Activated CD8-positive, alpha-beta T cell treated with anti-CD3 and anti-CD28 coated beads for 36 hours (primary cell): ENCODE results near the gene AGR3. TPM values are rescaled to one million over a fixed set of nuclear protein-coding genes. Genes with fewer than 3 reads are reported as not detected.
"Not testable (repeated sequence)": the region's sequence is repeated elsewhere in the genome, so short reads cannot be mapped to it uniquely, and the experiment has no call there.

ENCODE experiments used
- ATAC-seq: fragments of 200-7000 bp; cut with Tn5 transposase; one replicate; pipeline ENCODE4 v1.10.0; 2021; ENCODE audit warnings: mild to moderate bottlenecking, moderate library complexity
- CTCF ChIA-PET: fragments of 350-600 bp; sonication (Branson Sonifier 250); formaldehyde crosslinking; loops from one replicate; lab custom pipeline; 2021; ENCODE audit warnings: antibody characterized with exemption; lab: Charles Lee
- POLR2A ChIA-PET: fragments of 350-600 bp; sonication (Branson Sonifier 250); formaldehyde crosslinking; loops from one replicate; lab custom pipeline; 2021; ENCODE audit warnings: antibody characterized with exemption; lab: Charles Lee
- DNase-seq: peaks from one replicate; pipeline ENCODE4 v3.0.0-alpha.2; 2020
- H3K27ac Mint-ChIP-seq: one replicate; pipeline ENCODE4 v1.8.0; 2021; ENCODE audit warnings: mild to moderate bottlenecking, mixed read lengths
- H3K27me3 Mint-ChIP-seq: one replicate; pipeline ENCODE4 v1.8.0; 2021; ENCODE audit warnings: mixed read lengths
- H3K36me3 Mint-ChIP-seq: one replicate; pipeline ENCODE4 v1.8.0; 2021; ENCODE audit warnings: low read depth, mixed read lengths
- H3K4me1 Mint-ChIP-seq: one replicate; pipeline ENCODE4 v1.8.0; 2021; ENCODE audit warnings: low read depth, mixed read lengths
- H3K4me3 Mint-ChIP-seq: one replicate; pipeline ENCODE4 v1.8.0; 2021; ENCODE audit warnings: mild to moderate bottlenecking, moderate library complexity, mixed read lengths
- H3K9me3 Mint-ChIP-seq: one replicate; pipeline ENCODE4 v1.8.0; 2021; ENCODE audit warnings: mixed read lengths
- CTCF ChIP-seq: fragments of 200-600 bp; IDR thresholded peaks from one replicate; pipeline ENCODE4 v1.8.0; 2022; ENCODE audit warnings: antibody characterized with exemption, mild to moderate bottlenecking
- intact Hi-C: fragments of 100-400 bp; cut with micrococcal nuclease; formaldehyde crosslinking; loops from one replicate; pipeline ENCODE4 v1.10.0; 2022
- total RNA-seq, 2 experiments: library from RNA; stranded (reverse); gene quantifications; one replicate each; pipeline ENCODE4 v1.2.3, GENCODE V29; 2021

The AGR3 gene
- total RNA-seq, 2 experiments from 2014 or later = not detected

- ATAC-seq (no peak), DNase-seq (no peak)
- Mint-ChIP-seq H3K4me1 (no peaks in the 10 kb centered on the region), H3K36me3 (no peaks in the 10 kb centered on the region), H3K4me3 (no peak overlapping the region), H3K9me3 (peaks cover 1% of the 10 kb centered on the region), H3K27me3 (no peaks in the 10 kb centered on the region), H3K27ac (no peak overlapping the region)
- intact Hi-C loops = no loop called here
- TF ChIP-seq CTCF = no peak
- POLR2A ChIA-PET = no interaction called here
- CTCF ChIA-PET = interaction anchor here (1.0 kb wide), 1 partner anchor 44 kb away, joined by 4 read pairs; no protein-coding TSS in a partner anchor
Measured at GRCh38 chr7:16874066-16874465, 7.7 kb downstream of the AGR3 start.

GRCh38 chr7:16867328-16867727, 14.5 kb downstream of the AGR3 start:
- Mint-ChIP-seq H3K4me3 (no peak overlapping the region), H3K27me3 (peaks cover 4% of the 10 kb centered on the region), H3K4me1 (no peaks in the 10 kb centered on the region), H3K9me3 (peaks cover 1% of the 10 kb centered on the region), H3K36me3 (no peaks in the 10 kb centered on the region), H3K27ac (no peak overlapping the region)
- no peak for ATAC-seq
- intact Hi-C loops = no loop called here
- no peak for TF ChIP-seq CTCF
- DNase-seq = no peak
- ChIA-PET POLR2A (no interaction called here), CTCF (no interaction called here)

- H3K9me3 Mint-ChIP-seq, CTCF ChIA-PET, intact Hi-C loops, H3K4me3 Mint-ChIP-seq, DNase-seq, POLR2A ChIA-PET, H3K4me1 Mint-ChIP-seq, ATAC-seq, H3K27ac Mint-ChIP-seq, H3K36me3 Mint-ChIP-seq: not testable (repeated sequence)
- H3K27me3 Mint-ChIP-seq = peaks cover 15% of the 10 kb centered on the region
Measured at GRCh38 chr7:16853189-16853588, 28.6 kb downstream of the AGR3 start.

GRCh38 chr7:16851829-16852228, 30.0 kb downstream of the AGR3 start:
- POLR2A ChIA-PET = no interaction called here
- Mint-ChIP-seq H3K4me3 (no peak overlapping the region), H3K36me3 (no peaks in the 10 kb centered on the region), H3K4me1 (no peaks in the 10 kb centered on the region), H3K9me3 (no peaks in the 10 kb centered on the region), H3K27ac (no peak overlapping the region), H3K27me3 (peaks cover 15% of the 10 kb centered on the region)
- CTCF ChIA-PET = no interaction called here
- intact Hi-C loops = no loop called here
- no peak for TF ChIP-seq CTCF
- DNase-seq = no peak
- no peak for ATAC-seq

- ChIA-PET POLR2A (no interaction called here), CTCF (no interaction called here)
- TF ChIP-seq CTCF = no peak
- H3K36me3 Mint-ChIP-seq = no peaks in the 10 kb centered on the region
- H3K27ac Mint-ChIP-seq = no peak overlapping the region
- no peaks in the 10 kb centered on the region for H3K4me1 Mint-ChIP-seq
- H3K9me3 Mint-ChIP-seq = no peaks in the 10 kb centered on the region
- ATAC-seq = no peak
- no peak overlapping the region for H3K4me3 Mint-ChIP-seq
- peaks cover 15% of the 10 kb centered on the region for H3K27me3 Mint-ChIP-seq
- intact Hi-C loops = no loop called here
- DNase-seq = peak; percentile 2
Measured at GRCh38 chr7:16850614-16851466, 30.9 kb downstream of the AGR3 start.
